Heart right ventricle (tissue), 16 donors: ENCODE results near the gene TLE3. TPM values are rescaled to one million over a fixed set of nuclear protein-coding genes. Genes with fewer than 3 reads are reported as not detected.

ENCODE experiments used
- ATAC-seq, 8 donors: fragments of 200-7000 bp; cut with Tn5 transposase; one replicate each; pipeline ENCODE4 v1.9.1; 2020; ENCODE audit warnings: mild to moderate bottlenecking in 8 of 8, moderate library complexity in 8 of 8, moderate number of reproducible peaks in 1 of 8
- DNase-seq, 2 donors: peaks; one replicate each; pipeline ENCODE4 v3.0.0-alpha.2; 2020
- H3K27ac ChIP-seq, 10 donors: fragments of 200-600 bp; sonication (generic) in 2 of 10; one replicate each; pipeline versions ENCODE4 v1.5.0 to v1.8.0; 2020 to 2022; ENCODE audit warnings: mild to moderate bottlenecking in 3 of 10
- H3K27me3 ChIP-seq, 7 donors: fragments of 200-600 bp; one replicate each; pipeline ENCODE4 v1.8.0; 2021 to 2022; ENCODE audit warnings: mild to moderate bottlenecking in 2 of 7
- H3K36me3 ChIP-seq, 9 donors: fragments of 200-600 bp; sonication (generic) in 1 of 9; one replicate each; pipeline versions ENCODE4 v1.5.0 to v1.8.0; 2020 to 2022; ENCODE audit warnings: mild to moderate bottlenecking in 2 of 9
- H3K4me1 ChIP-seq, 9 donors: fragments of 200-600 bp; sonication (generic) in 1 of 9; one replicate each; pipeline versions ENCODE4 v1.5.0 to v1.8.0; 2020 to 2022; ENCODE audit warnings: mild to moderate bottlenecking in 4 of 9
- H3K4me3 ChIP-seq, 10 donors: fragments of 200-600 bp; sonication (generic) in 2 of 10; one replicate each; pipeline versions ENCODE4 v1.5.0 to v1.8.0; 2020 to 2022; ENCODE audit warnings: mild to moderate bottlenecking in 7 of 10, moderate library complexity in 2 of 10
- H3K9me3 ChIP-seq, 11 donors: fragments of 200-600 bp in 10 of 11; sonication (generic) in 2 of 11; one replicate each; pipeline versions ENCODE4 v1.5.0 to v1.8.0; 2013 to 2022; ENCODE audit warnings: mild to moderate bottlenecking in 2 of 11, control low read depth in 1 of 11, moderate library complexity in 1 of 11
- CTCF ChIP-seq, 9 donors: fragments of 200-600 bp; sonication (generic) in 2 of 9; IDR thresholded peaks; one replicate each; pipeline versions ENCODE4 v1.5.0 to v1.8.0; 2021 to 2022; ENCODE audit warnings: antibody characterized with exemption in 9 of 9, mild to moderate bottlenecking in 5 of 9, moderate library complexity in 1 of 9
- WGBS, 2 donors: extraction: QIAGEN DNeasy Blood & Tissue Kit; methylation state at CpG; one replicate each; pipeline ENCODE4 v1.1.7; 2013; ENCODE audit warnings: inconsistent platforms in 1 of 2; 5-methylcytosine and 5-hydroxymethylcytosine counted together
- intact Hi-C, 10 donors: fragments of 100-400 bp; cut with DNase I; formaldehyde crosslinking; loops; one replicate each; pipeline versions ENCODE4 v1.11.1 to v1.14.2; 2022
- polyA plus RNA-seq, 2 donors: library from polyadenylated mRNA; stranded (reverse); fragments of 200-250 nt; gene quantifications; one replicate each; pipeline ENCODE4 v1.2.3, GENCODE V29; 2013
- total RNA-seq, 10 donors: library from RNA; stranded (reverse); fragmentation: NEBNext Ultra II Directional in 3 of 10; extraction: Animal tissue kit (Norgen Biotek cat#: 25700) in 3 of 10; gene quantifications; one replicate each; pipeline versions ENCODE4 v1.2.1 to v1.2.4, GENCODE V29; 2021 to 2023
- donor health status: Arrhythmogenic right ventricular cardiomyopathy.
- donor health status: ischemic (EF 13 %, LVEDD 7.1; RV severe dilation, severe dysfunction).
- donor health status: healthy with polysubstance abuse.
- donor health status: DM: no; HTN: yes; CAD: no.
- donor health status: DM: no; HTN: no; CAD: no.
- donor health status: ischemic (EF 25% LVEDD 6.9; RV normal size, moderate dysfunction).
- donor health status: ischemic (EF 25% LVEDD 5.7; RV mildly dilated, moderate dysfunction).
- donor health status: healthy.
- donor health status: DM: yes; HTN: yes; CAD: no.
- donor health status: Ischemic cardiomyopathy.
- donor health status: ischemic (EF 35%, LVEDD 5.7; RV mildly dilated, moderate dysfunction).
- donor health status: nonischemic (EF 11% LVEDD 7.7; RV severe dilation, severe dysfunction).
- donor health status: DM: yes; HTN: yes; CAD: no.
- donor health status: PGD.
- donor health status: ischemic (EF 29% LVEDD 5.4; RV normal size, mild dysfunction).
- donor health status: nonischemic (EF 23%, LVEDD 6.1; RV moderate dilation, normal function).

The TLE3 gene
- total and polyA plus RNA-seq, 12 donors, result 7.5 to 21.7 (median 12.6) TPM

DNA sequence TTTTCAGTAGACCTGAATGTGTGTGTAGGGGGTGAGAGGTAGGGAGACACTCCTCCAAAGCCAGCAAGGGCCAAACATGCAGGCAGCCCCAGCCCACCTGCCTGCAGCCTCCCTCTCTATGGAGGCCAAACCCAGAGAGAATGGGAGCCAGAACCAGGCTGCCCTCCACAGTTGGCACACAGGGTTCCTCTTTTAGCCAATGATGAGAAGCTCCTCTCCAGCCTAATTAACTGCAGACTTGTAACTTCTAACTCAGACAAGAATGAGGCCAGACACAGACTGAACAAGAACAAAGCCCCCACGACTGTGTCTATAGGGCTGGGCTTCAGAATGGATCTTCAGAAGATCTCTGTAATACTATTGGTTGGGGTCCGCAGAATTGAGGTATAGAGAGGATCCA lies 12.3 kb upstream of the TLE3 start:
- intact Hi-C loops, result loop anchor here in 6 of 10 donors (5.0 to 10.0 kb wide), 5 partner anchors 55 to 355 kb away; no protein-coding TSS in a partner anchor
- DNase-seq (no peak), ATAC-seq (no peak)
- Histone ChIP-seq H3K4me1 (peaks cover 8 to 35% (median 22%) of the 10 kb centered on the region in 9 donors), H3K27me3 (no peaks in the 10 kb centered on the region), H3K27ac (no peak overlapping the region), H3K4me3 (no peak overlapping the region), H3K36me3 (no peaks in the 10 kb centered on the region), H3K9me3 (no peaks in the 10 kb centered on the region)
- WGBS, 2 donors, result 93 to 98% methylated on average over 2 of the region's 2 CpGs
- TF ChIP-seq CTCF (IDR thresholded peaks at IDR 0.05), result no peak

DNA sequence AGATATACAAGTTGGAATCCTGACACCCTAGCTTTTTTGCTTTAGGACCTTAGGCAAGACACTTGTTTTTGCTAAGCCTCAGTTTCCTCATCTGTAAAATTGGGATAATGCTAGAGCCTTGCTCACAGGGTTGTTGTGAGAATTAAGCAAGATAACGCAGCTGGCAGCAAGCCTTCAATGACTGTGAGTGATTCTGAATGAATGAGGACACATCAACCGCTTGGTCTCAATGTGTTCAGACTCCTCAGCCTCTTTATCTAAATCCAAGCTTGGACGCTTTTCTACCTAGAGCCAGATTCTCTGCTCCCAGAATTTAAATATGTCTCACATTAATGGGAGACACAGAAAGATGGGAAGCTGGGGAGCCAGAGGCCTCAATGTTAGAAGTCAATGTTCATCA lies 11.8 kb upstream of the TLE3 start:
- no peaks in the 10 kb centered on the region for H3K36me3 ChIP-seq
- 95 to 97% methylated on average over 3 of the region's 3 CpGs for WGBS, 2 donors
- DNase-seq (no peak), ATAC-seq (no peak)
- H3K9me3 ChIP-seq, result no peaks in the 10 kb centered on the region
- TF ChIP-seq CTCF (IDR thresholded peaks at IDR 0.05), result no peak
- no peak overlapping the region for H3K27ac ChIP-seq
- peaks cover 8 to 31% (median 22%) of the 10 kb centered on the region in 9 donors for H3K4me1 ChIP-seq
- intact Hi-C loops, result loop anchor here in 4 of 10 donors (10.0 kb wide), 4 partner anchors 55 to 355 kb away; no protein-coding TSS in a partner anchor
- H3K27me3 ChIP-seq, result no peaks in the 10 kb centered on the region
- H3K4me3 ChIP-seq, result no peak overlapping the region

DNA sequence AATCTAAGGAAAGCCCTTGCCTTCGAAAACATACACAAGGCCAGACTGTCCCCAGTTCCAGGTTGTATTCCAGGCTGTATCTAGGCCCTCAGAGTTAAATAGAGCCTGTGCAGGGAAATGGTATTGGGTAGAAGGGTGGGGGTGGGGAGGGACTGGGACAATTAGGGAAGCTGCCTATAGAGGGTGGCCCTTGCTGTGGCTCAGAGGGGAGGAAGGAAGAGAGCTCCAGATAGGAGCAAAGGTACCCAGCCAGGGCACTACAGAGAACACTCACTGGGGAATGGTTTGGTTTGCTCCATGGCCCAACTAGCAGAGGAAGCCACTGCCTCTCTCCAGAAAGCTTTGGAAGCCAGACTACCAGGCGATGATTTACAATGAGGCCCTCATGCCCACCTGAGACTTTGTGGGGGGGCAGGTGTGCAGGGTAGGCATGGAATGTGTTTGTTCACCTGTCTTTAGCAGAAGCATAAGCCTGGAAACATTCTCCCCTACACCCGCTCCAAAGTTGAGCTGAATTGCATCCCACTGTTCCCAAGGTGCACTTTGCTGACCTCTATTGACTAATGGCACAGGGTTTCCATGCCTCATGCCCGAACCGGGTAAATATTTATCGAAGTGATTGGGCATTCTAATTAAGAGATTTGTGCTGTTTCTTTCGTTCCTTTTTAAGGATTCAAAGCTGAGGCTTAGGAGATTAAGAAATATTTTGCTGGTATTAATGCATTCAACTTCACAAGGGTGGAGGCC lies 6.3 kb upstream of the TLE3 start:
- H3K27me3 ChIP-seq, result peaks cover 0 to 7% (median 0%) of the 10 kb centered on the region in 7 donors
- H3K36me3 ChIP-seq, result no peaks in the 10 kb centered on the region
- WGBS, 2 donors, result 92 to 95% methylated on average over 7 of the region's 7 CpGs
- no peak for DNase-seq
- H3K27ac ChIP-seq, result no peak overlapping the region
- no peaks in the 10 kb centered on the region for H3K9me3 ChIP-seq
- ATAC-seq, result no peak
- TF ChIP-seq CTCF (IDR thresholded peaks at IDR 0.05), result no peak
- no peak overlapping the region for H3K4me3 ChIP-seq
- intact Hi-C loops, result loop anchor here in 5 of 10 donors (5.0 to 10.0 kb wide), 5 partner anchors 58 to 361 kb away; no protein-coding TSS in a partner anchor
- H3K4me1 ChIP-seq, result peaks cover 16 to 34% (median 26%) of the 10 kb centered on the region in 9 donors

DNA sequence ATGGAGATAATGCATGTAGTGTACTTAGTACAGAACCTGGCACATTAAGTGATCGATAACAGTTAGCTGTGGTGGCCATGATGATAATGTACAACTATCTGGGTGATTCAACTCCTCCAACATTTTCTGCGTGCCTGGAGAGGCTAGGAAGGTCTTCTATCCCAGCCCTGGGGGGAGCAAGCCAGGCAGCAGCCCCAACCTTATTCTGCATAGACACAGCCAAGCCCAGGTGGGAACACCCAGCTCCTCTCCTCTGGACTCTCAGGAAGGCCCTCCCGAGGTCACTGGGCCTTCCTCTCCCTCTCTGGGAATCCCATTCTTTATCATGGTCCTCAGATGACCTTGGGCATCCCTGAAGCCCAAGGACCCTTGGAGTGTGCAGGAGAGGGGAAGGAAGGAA lies 5.1 kb upstream of the TLE3 start:
- H3K9me3 ChIP-seq, result no peaks in the 10 kb centered on the region
- no peak overlapping the region for H3K4me3 ChIP-seq
- H3K27me3 ChIP-seq, result peaks cover 0 to 7% (median 0%) of the 10 kb centered on the region in 7 donors
- H3K36me3 ChIP-seq, result no peaks in the 10 kb centered on the region
- peaks cover 21 to 45% (median 35%) of the 10 kb centered on the region in 9 donors for H3K4me1 ChIP-seq
- no peak for ATAC-seq
- no peak overlapping the region for H3K27ac ChIP-seq
- no peak for TF ChIP-seq CTCF (IDR thresholded peaks at IDR 0.05)
- intact Hi-C loops, result loop anchor here in 5 of 10 donors (1.0 to 10.0 kb wide), 6 partner anchors 8 to 362 kb away; no protein-coding TSS in a partner anchor
- WGBS, 2 donors, result 83 to 87% methylated on average over 3 of the region's 3 CpGs
- no peak for DNase-seq
